Immature natural killer cell (primary cell): Measurements from ENCODE around the gene VPS33A. TPM values are rescaled to one million over a fixed set of nuclear protein-coding genes. Genes with fewer than 3 reads are reported as not detected.

Experiments
- polyA plus RNA-seq, 3 donors: library from polyadenylated mRNA; unstranded; fragments of 300-500 nt; fragmentation: Illumina TruSeq; gene quantifications; one replicate each; pipeline ENCODE4 v1.2.3, GENCODE V29; 2021

The VPS33A gene
- polyA plus RNA-seq, 3 donors from 2014 or later, result 17.6 to 37.0 (median 32.7) TPM

Other genes starting within 250 kb of the VPS33A start
- gene BCL7A, start 244.6 kb downstream of the VPS33A start, polyA plus RNA-seq, result 1 to 10 TPM in 1 of 3 donors, under 1 TPM in 2; 0.27 to 1.5 (median 0.48) TPM
- gene MLXIP, start 187.7 kb downstream of the VPS33A start, polyA plus RNA-seq, result 10 to 100 TPM in 1 of 3 donors, 1 to 10 TPM in 2; 3.5 to 10.6 (median 4.7) TPM
- gene IL31, start 92.3 kb downstream of the VPS33A start, polyA plus RNA-seq, result not detected
- gene LRRC43, start 83.4 kb downstream of the VPS33A start, polyA plus RNA-seq, result 1 to 10 TPM in 2 of 3 donors, under 1 TPM in 1; 0.52 to 6.2 (median 3.2) TPM
- under 1 TPM in 1 of 3 donors, not detected in 2; 0.82 TPM for gene B3GNT4, start 62.8 kb downstream of the VPS33A start, polyA plus RNA-seq
- 10 to 100 TPM; 68.0 to 99.2 (median 76.4) TPM for gene DIABLO, start 40.4 kb downstream of the VPS33A start, polyA plus RNA-seq
- 10 to 100 TPM in 1 of 3 donors, 1 to 10 TPM in 2; 1.4 to 30.6 (median 9.5) TPM for gene CLIP1, start 156.2 kb upstream of the VPS33A start, polyA plus RNA-seq
- 10 to 100 TPM in 1 of 3 donors, 1 to 10 TPM in 2; 2.4 to 13.2 (median 5.6) TPM for gene ZCCHC8, start 234.4 kb upstream of the VPS33A start, polyA plus RNA-seq